ENCODE data around the gene MEX3A.

DNA sequence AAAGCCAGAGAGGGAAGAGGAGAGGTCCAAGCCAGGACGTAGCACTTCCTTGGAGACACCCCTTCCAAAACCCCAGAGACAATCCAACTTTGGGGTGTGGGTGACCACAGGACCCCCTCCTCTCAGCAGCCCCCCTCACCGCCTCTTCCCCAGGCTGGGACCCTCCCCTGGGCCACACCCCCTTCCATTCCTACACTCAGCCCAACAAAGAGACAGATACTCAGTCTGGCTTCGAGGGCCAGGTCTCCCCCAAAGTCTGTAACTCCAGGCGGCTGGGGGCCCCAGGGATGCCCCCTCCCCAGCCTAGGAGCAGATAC lies 1.4 kb downstream of the MEX3A start:
- TF ChIP-seq, protein P1, sequence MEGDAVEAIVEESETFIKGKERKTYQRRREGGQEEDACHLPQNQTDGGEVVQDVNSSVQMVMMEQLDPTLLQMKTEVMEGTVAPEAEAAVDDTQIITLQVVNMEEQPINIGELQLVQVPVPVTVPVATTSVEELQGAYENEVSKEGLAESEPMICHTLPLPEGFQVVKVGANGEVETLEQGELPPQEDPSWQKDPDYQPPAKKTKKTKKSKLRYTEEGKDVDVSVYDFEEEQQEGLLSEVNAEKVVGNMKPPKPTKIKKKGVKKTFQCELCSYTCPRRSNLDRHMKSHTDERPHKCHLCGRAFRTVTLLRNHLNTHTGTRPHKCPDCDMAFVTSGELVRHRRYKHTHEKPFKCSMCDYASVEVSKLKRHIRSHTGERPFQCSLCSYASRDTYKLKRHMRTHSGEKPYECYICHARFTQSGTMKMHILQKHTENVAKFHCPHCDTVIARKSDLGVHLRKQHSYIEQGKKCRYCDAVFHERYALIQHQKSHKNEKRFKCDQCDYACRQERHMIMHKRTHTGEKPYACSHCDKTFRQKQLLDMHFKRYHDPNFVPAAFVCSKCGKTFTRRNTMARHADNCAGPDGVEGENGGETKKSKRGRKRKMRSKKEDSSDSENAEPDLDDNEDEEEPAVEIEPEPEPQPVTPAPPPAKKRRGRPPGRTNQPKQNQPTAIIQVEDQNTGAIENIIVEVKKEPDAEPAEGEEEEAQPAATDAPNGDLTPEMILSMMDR (IDR thresholded peaks at IDR 0.05; ENCODE audit: low read depth, low read length, poor library complexity, severe bottlenecking) = no peak
- TF ChIP-seq EZH2phosphoT487 (IDR thresholded peaks at IDR 0.05; ENCODE audit: borderline replicate concordance, low read length) = no peak
